Uterus (tissue), 2 donors: ENCODE data around the gene LACC1.

ENCODE experiments used
- POLR2A ChIP-seq, 2 donors: fragments of 450-650 bp; IDR thresholded peaks; one replicate each; pipeline ENCODE4 v1.6.1; 2016; ENCODE audit warnings: antibody characterized with exemption in 2 of 2, mild to moderate bottlenecking in 1 of 2, moderate library complexity in 1 of 2
- TF ChIP-seq, protein P1 (sequence below), 4 experiments: fragments of 200-600 bp in 2 of 4; fragments of 450-650 bp in 2 of 4; sonication (generic) in 2 of 4; IDR thresholded peaks; one replicate each; pipeline ENCODE4 v1.5.1; 2016 to 2019; ENCODE audit warnings: antibody characterized with exemption in 4 of 4, mild to moderate bottlenecking in 2 of 4, moderate library complexity in 1 of 4

DNA sequence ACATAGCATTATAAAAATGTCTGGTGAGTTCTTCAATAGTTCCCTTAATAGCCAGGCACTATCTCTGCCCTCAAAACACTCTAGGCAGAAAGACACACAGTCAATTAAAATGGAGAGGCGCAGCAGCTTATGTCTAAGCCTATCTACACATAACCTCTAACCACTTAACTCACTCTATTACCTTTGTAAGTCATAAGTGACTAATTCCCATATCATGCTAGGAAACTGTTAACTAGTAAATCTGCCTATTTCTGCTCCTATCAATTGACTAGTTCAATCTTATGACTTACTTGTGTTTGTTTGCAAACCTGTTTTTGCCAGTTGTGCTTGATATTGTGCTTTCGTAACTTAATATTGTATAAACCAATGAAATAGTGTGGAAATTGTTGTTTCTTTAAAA, 3.3 kb upstream of the LACC1 start:
- TF ChIP-seq, protein P1, sequence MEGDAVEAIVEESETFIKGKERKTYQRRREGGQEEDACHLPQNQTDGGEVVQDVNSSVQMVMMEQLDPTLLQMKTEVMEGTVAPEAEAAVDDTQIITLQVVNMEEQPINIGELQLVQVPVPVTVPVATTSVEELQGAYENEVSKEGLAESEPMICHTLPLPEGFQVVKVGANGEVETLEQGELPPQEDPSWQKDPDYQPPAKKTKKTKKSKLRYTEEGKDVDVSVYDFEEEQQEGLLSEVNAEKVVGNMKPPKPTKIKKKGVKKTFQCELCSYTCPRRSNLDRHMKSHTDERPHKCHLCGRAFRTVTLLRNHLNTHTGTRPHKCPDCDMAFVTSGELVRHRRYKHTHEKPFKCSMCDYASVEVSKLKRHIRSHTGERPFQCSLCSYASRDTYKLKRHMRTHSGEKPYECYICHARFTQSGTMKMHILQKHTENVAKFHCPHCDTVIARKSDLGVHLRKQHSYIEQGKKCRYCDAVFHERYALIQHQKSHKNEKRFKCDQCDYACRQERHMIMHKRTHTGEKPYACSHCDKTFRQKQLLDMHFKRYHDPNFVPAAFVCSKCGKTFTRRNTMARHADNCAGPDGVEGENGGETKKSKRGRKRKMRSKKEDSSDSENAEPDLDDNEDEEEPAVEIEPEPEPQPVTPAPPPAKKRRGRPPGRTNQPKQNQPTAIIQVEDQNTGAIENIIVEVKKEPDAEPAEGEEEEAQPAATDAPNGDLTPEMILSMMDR (IDR thresholded peaks at IDR 0.05), result no peak
- TF ChIP-seq POLR2A (IDR thresholded peaks at IDR 0.05), result no peak
